ENCODE measurements around the gene SEH1L.

DNA sequence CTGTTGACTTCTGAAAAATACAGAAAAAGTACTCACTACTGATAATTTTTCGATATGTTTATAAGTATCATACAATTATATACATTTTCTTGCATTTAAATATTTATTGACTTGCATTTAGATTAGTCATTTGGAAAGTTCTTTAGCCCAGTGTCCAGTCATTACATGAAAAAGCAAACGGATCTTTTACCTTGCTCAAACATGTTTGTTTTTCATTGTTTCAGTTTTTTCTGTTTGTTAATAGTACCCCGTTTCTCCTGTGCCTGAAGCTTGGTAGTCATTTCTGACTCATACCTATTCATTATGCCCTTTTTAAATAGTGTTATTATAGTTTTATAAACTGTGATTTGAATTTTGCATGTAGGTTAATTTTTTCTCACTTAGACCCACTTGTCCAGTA lies 71.5 kb downstream of the SEH1L start:
- TF ChIP-seq, protein P1, sequence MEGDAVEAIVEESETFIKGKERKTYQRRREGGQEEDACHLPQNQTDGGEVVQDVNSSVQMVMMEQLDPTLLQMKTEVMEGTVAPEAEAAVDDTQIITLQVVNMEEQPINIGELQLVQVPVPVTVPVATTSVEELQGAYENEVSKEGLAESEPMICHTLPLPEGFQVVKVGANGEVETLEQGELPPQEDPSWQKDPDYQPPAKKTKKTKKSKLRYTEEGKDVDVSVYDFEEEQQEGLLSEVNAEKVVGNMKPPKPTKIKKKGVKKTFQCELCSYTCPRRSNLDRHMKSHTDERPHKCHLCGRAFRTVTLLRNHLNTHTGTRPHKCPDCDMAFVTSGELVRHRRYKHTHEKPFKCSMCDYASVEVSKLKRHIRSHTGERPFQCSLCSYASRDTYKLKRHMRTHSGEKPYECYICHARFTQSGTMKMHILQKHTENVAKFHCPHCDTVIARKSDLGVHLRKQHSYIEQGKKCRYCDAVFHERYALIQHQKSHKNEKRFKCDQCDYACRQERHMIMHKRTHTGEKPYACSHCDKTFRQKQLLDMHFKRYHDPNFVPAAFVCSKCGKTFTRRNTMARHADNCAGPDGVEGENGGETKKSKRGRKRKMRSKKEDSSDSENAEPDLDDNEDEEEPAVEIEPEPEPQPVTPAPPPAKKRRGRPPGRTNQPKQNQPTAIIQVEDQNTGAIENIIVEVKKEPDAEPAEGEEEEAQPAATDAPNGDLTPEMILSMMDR (IDR thresholded peaks at IDR 0.05), result no peak
- TF ChIP-seq POLR2A (IDR thresholded peaks at IDR 0.05), result no peak

Measured in body of pancreas (tissue), 4 donors.